Keratinocyte (primary cell): ENCODE results near the gene GPR137B.
"Not testable (repeated sequence)": the region's sequence is repeated elsewhere in the genome, so short reads cannot be mapped to it uniquely, and the experiment has no call there.

Source experiments
- EZH2 ChIP-seq: IDR thresholded peaks from one replicate; pipeline ENCODE4 v1.6.1; 2012; ENCODE audit warnings: inconsistent platforms, mild to moderate bottlenecking, low read length, moderate library complexity
- TF ChIP-seq, protein P1 (sequence below), 3 experiments: IDR thresholded peaks in 1 of 3; conservative IDR thresholded peaks in 1 of 3; optimal IDR thresholded peaks in 1 of 3; 2 replicates in 2 of 3; 3 replicates in 1 of 3; pipeline versions ENCODE3 to v1.5.1; 2011; ENCODE audit warnings: low read length in 3 of 3, mild to moderate bottlenecking in 3 of 3, moderate library complexity in 2 of 3, control low read depth in 1 of 3, inconsistent platforms in 1 of 3; ENCODE audit not compliant: insufficient read depth in 2 of 3; ENCODE audit errors: extremely low read depth in 1 of 3

DNA sequence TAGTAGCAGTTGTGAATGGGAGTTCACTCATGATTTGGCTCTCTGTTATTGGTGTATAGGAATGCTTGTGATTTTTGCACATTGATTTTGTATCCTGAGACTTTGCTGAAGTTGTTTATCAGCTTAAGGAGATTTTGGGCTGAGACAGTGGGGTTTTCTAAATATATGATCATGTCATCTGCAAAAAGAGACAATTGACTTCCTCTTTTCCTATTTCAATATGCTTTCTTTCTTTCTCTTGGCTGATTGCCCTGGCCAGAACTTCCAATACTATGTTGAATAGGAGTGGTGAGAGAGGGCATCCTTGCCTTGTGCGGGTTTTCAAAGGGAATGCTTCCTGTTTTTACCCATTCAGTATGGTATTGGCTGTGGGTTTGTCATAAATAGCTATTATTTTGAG lies 45.7 kb downstream of the GPR137B start:
- TF ChIP-seq, protein P1, sequence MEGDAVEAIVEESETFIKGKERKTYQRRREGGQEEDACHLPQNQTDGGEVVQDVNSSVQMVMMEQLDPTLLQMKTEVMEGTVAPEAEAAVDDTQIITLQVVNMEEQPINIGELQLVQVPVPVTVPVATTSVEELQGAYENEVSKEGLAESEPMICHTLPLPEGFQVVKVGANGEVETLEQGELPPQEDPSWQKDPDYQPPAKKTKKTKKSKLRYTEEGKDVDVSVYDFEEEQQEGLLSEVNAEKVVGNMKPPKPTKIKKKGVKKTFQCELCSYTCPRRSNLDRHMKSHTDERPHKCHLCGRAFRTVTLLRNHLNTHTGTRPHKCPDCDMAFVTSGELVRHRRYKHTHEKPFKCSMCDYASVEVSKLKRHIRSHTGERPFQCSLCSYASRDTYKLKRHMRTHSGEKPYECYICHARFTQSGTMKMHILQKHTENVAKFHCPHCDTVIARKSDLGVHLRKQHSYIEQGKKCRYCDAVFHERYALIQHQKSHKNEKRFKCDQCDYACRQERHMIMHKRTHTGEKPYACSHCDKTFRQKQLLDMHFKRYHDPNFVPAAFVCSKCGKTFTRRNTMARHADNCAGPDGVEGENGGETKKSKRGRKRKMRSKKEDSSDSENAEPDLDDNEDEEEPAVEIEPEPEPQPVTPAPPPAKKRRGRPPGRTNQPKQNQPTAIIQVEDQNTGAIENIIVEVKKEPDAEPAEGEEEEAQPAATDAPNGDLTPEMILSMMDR (optimal IDR thresholded peaks at IDR 0.05 in 1 of 3, IDR thresholded peaks at IDR 0.05 in 1 of 3, conservative IDR thresholded peaks at IDR 0.05 in 1 of 3; ENCODE audit: extremely low read depth in 1 of 3, insufficient read depth in 2 of 3, low read length in 3 of 3), result not testable (repeated sequence)
- not testable (repeated sequence) for TF ChIP-seq EZH2
